Measurements from ENCODE around the gene TET2. TPM values are rescaled to one million over a fixed set of nuclear protein-coding genes. Genes with fewer than 3 reads are reported as not detected.

The TET2 gene
- total RNA-seq, 1 donor from 2014 or later = 52.4 TPM

GRCh38 chr4:105236202-105236915, 89.7 kb downstream of the TET2 start:
- no peak for DNase-seq

- DNase-seq = no peak
These were observed 90.2 kb downstream of the TET2 start for GRCh38 chr4:105236916-105237311.

- no peak for DNase-seq
These were observed 93.4 kb downstream of the TET2 start for GRCh38 chr4:105240037-105240436.

- DNase-seq = no peak
These were observed 94.8 kb downstream of the TET2 start for GRCh38 chr4:105241451-105241850.

- no peak for DNase-seq
These were observed 96.8 kb downstream of the TET2 start for GRCh38 chr4:105243446-105243845.

- peak; percentile 25 for DNase-seq
These were observed 100.0 kb downstream of the TET2 start for GRCh38 chr4:105246712-105247111.

GRCh38 chr4:105248613-105249012, 101.9 kb downstream of the TET2 start:
- DNase-seq = no peak

GRCh38 chr4:105257817-105258495, 111.3 kb downstream of the TET2 start:
- no peak for DNase-seq

GRCh38 chr4:105265689-105266088, 119.0 kb downstream of the TET2 start:
- no peak for DNase-seq

GRCh38 chr4:105267280-105267679, 120.6 kb downstream of the TET2 start:
- no peak for DNase-seq

GRCh38 chr4:105272002-105272401, 125.3 kb downstream of the TET2 start:
- DNase-seq = no peak

- no peak for DNase-seq
These were observed 126.6 kb downstream of the TET2 start for GRCh38 chr4:105273230-105273629.

GRCh38 chr4:105274090-105274489, 127.4 kb downstream of the TET2 start:
- no peak for DNase-seq

- DNase-seq = no peak
These were observed 127.8 kb downstream of the TET2 start for GRCh38 chr4:105274504-105274903.

- no peak for DNase-seq
These were observed 129.9 kb downstream of the TET2 start for GRCh38 chr4:105276361-105277104.

GRCh38 chr4:105277702-105278101, 131.0 kb downstream of the TET2 start:
- no peak for DNase-seq

- DNase-seq = no peak
These were observed 132.6 kb downstream of the TET2 start for GRCh38 chr4:105279314-105279713.

GRCh38 chr4:105280338-105281123, 133.9 kb downstream of the TET2 start:
- peak; percentile 89 for DNase-seq

- DNase-seq = no peak
These were observed 134.4 kb downstream of the TET2 start for GRCh38 chr4:105281124-105281415.

- DNase-seq = no peak
These were observed 135.8 kb downstream of the TET2 start for GRCh38 chr4:105282489-105282888.

- DNase-seq = no peak
These were observed 136.8 kb downstream of the TET2 start for GRCh38 chr4:105283501-105283900.

GRCh38 chr4:105288121-105288520, 141.4 kb downstream of the TET2 start:
- no peak for DNase-seq

GRCh38 chr4:105291925-105292324, 145.2 kb downstream of the TET2 start:
- DNase-seq = peak; percentile 12

Data from tongue (tissue), 2 donors.